Vagina (tissue), 2 donors: ENCODE data around the gene ABCC6.
"Not testable (repeated sequence)": the region's sequence is repeated elsewhere in the genome, so short reads cannot be mapped to it uniquely, and the experiment has no call there.

Experiments
- CTCF ChIP-seq, 3 experiments: fragments of 450-650 bp in 2 of 3; fragments of 200-600 bp in 1 of 3; sonication (generic) in 1 of 3; IDR thresholded peaks; one replicate each; pipeline ENCODE4 v1.5.1; 2017 to 2019; ENCODE audit warnings: antibody characterized with exemption in 3 of 3, mild to moderate bottlenecking in 2 of 3, moderate library complexity in 2 of 3
- POLR2A ChIP-seq, 2 donors: fragments of 450-650 bp; IDR thresholded peaks; one replicate each; pipeline ENCODE4 v1.6.1; 2017; ENCODE audit warnings: antibody characterized with exemption in 2 of 2, mild to moderate bottlenecking in 2 of 2, moderate library complexity in 2 of 2

DNA sequence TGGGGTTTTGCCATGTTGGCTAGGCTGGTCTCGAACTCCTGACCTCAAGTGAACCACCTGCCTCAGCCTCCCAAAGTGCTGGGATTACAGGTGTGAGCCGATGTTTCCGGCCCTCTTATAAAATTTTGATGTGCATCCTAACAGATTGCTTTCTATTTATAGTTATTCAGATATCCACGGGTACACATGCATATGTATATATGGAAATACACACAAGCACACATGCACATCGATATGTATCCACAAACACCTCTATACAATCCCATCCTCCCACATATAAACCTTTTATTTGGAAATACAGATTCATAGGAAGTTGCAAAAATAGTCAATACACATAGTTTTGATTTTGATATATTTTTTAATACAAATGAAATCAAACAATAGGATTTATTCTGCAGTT, 14.4 kb upstream of the ABCC6 start:
- TF ChIP-seq CTCF, POLR2A (IDR thresholded peaks at IDR 0.05): not testable (repeated sequence)
